ENCODE data around the gene AUTS2. TPM values are rescaled to one million over a fixed set of nuclear protein-coding genes. Genes with fewer than 3 reads are reported as not detected.
A peak's percentile ranks its signal among the peaks of the same experiment; 100 is the strongest.

AUTS2 gene
- total and polyA plus RNA-seq, 2 of the 8 experiments (the other 6 are each of a cell fraction or from before 2014, with no cell fraction given) = 25.9 to 101 TPM

DNA sequence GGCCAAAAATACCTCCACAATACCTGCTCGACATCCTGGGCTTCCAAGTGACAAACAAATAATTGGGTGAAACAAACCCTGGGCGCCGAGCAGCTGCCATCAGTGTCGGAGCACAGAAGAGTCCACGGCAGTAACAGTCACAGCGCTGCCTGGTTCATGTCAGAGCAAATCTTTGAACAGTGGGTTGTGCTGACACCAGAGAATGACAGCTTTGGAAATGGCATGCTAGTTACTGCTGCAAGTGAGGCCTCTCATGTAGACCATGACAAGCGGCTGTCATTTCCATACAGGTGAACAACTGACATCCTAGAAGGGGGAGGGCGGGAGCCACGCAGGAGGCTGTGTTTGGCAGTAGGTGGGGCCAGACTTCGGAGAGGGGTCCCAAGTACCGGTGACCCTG lies 1113.2 kb downstream of the AUTS2 start:
- H2AK5ac ChIP-seq (ENCODE audit: low read depth, low read length) = no peak overlapping the region
- H3K4me2 ChIP-seq (ENCODE audit: insufficient read depth in 1 of 2, low read depth in 2 of 2, low read length in 2 of 2) = no peak overlapping the region
- H3K18ac ChIP-seq (ENCODE audit: extremely low read depth, low read length) = no peak overlapping the region
- no peak overlapping the region for H2AFZ ChIP-seq (ENCODE audit: low read length)
- no peaks in the 10 kb centered on the region for H3K27me3 ChIP-seq (replicated peaks in 1 of 4; ENCODE audit: control insufficient read depth in 3 of 4, extremely low read depth in 1 of 4, insufficient read depth in 3 of 4, low read length in 3 of 4)
- no peak overlapping the region for H3K23ac ChIP-seq (ENCODE audit: insufficient read length)
- 90% methylated on average over 11 of the region's 11 CpGs; no CpG with 5 or more reads in 1 of the 2 experiments for WGBS, 2 experiments (ENCODE audit: extremely low coverage in 1 of 2, insufficient coverage in 1 of 2, insufficient read length in 1 of 2, insufficient replicate concordance in 2 of 2, low coverage in 1 of 2, low lambda C conversion rate in 2 of 2, missing lambda C conversion rate in 1 of 2)
- H2BK5ac ChIP-seq (ENCODE audit: low read depth, low read length) = no peak overlapping the region
- ChIA-PET CTCF (ENCODE audit: partially characterized antibody) (interaction anchor here (1.4 to 2.4 kb wide), 2 partner anchors 9 to 63 kb away, joined by 5 to 13 read pairs; no protein-coding TSS in a partner anchor), POLR2A (ENCODE audit: partially characterized antibody) (interaction anchor here (0.9 to 2.3 kb wide), 5 partner anchors 9 to 114 kb away, joined by 3 to 7 read pairs (median 5); no protein-coding TSS in a partner anchor)
- H3K9me3 ChIP-seq (ENCODE audit: insufficient read depth in 2 of 2, low read depth in 1 of 2, low read length in 1 of 2) = peaks cover 7 to 10% of the 10 kb centered on the region in 2 experiments; a peak in 3 of 4 replicates
- no peak for FAIRE-seq
- H3K79me2 ChIP-seq (ENCODE audit: control insufficient read depth in 1 of 2, insufficient read depth in 2 of 2, low read length in 2 of 2) = peaks cover 54 to 98% of the 10 kb centered on the region in 2 experiments
- no peak overlapping the region for H3K4ac ChIP-seq (replicated peaks; ENCODE audit: insufficient read length, low read depth, low read length)
- H3K36me3 ChIP-seq (ENCODE audit: control insufficient read depth in 2 of 4, insufficient read depth in 4 of 4, low read length in 3 of 4) = peaks cover 0 to 42% (median 11%) of the 10 kb centered on the region in 4 experiments; a peak in 5 of 8 replicates
- H2BK120ac ChIP-seq (replicated peaks; ENCODE audit: low read depth, low read length) = no peak overlapping the region
- peaks cover 21% of the 10 kb centered on the region for H3K79me1 ChIP-seq (ENCODE audit: low read depth, low read length)
- no peak overlapping the region for H4K5ac ChIP-seq (ENCODE audit: insufficient read length, low read depth, low read length)
- no peak overlapping the region for H4K8ac ChIP-seq (ENCODE audit: extremely low read depth, insufficient read depth, low read length)
- H4K91ac ChIP-seq (replicated peaks; ENCODE audit: insufficient read length, low read length) = no peak overlapping the region
- H2BK15ac ChIP-seq (ENCODE audit: low read length) = no peak overlapping the region
- H3K27ac ChIP-seq (ENCODE audit: low read depth, low read length) = no peak overlapping the region
- peaks cover 43 to 50% of the 10 kb centered on the region in 2 experiments for H4K20me1 ChIP-seq (replicated peaks in 1 of 2; ENCODE audit: control insufficient read depth in 1 of 2, insufficient read depth in 2 of 2, low read length in 2 of 2)
- no peak overlapping the region for H3K14ac ChIP-seq (ENCODE audit: insufficient read length)
- H3K4me1 ChIP-seq (replicated peaks in 1 of 4; ENCODE audit: control insufficient read depth in 3 of 4, insufficient read depth in 4 of 4, low read length in 3 of 4) = peaks cover 11 to 21% (median 20%) of the 10 kb centered on the region in 4 experiments
- no peak overlapping the region for H2BK20ac ChIP-seq (ENCODE audit: low read length)
- DNase-seq (ENCODE audit: low read depth in 1 of 2, low spot score in 2 of 2) = no peak
- no peak overlapping the region for H3K4me3 ChIP-seq (ENCODE audit: extremely low read depth in 1 of 4, insufficient read depth in 2 of 4, low read depth in 3 of 4, low read length in 4 of 4)
- H2BK12ac ChIP-seq (ENCODE audit: low read depth, low read length) = no peak overlapping the region
- H3K23me2 ChIP-seq (ENCODE audit: low read depth, low read length) = no peaks in the 10 kb centered on the region
- no peak overlapping the region for H3K56ac ChIP-seq (replicated peaks; ENCODE audit: insufficient read length, low read depth, low read length)
- no peak overlapping the region for H3K9ac ChIP-seq (replicated peaks in 1 of 4; ENCODE audit: extremely low read depth in 1 of 4, low read depth in 3 of 4, low read length in 3 of 4)
- TF ChIP-seq TAF1 (IDR thresholded peaks at IDR 0.05; ENCODE audit: low read depth, low read length) (no peak), POLR2AphosphoS5 (IDR thresholded peaks at IDR 0.05; ENCODE audit: low read depth, low read length) (0 out of 2 replicates have a peak, but pooled peaks have one; percentile 16)
